ENCODE results near the gene WNT5B.

The WNT5B gene

GRCh38 chr12:1628666-1629337 lies at the start of gene WNT5B:
TSS of gene WNT5B (plus strand) at chr12:1629231. CDS start at chr12:1631355, 2,124 bp downstream.
- DNase-seq, result no peak

- no peak for DNase-seq
Observed at GRCh38 chr12:1579651-1580435, 49.2 kb upstream of the WNT5B start.

GRCh38 chr12:1580526-1580925 lies 48.5 kb upstream of the WNT5B start:
- no peak for DNase-seq

GRCh38 chr12:1581973-1582708 lies 46.9 kb upstream of the WNT5B start:
- DNase-seq, result no peak

- no peak for DNase-seq
Observed at GRCh38 chr12:1582709-1583050, 46.4 kb upstream of the WNT5B start.

- peak in 1 of 2 experiments; percentile 32 for DNase-seq
Observed at GRCh38 chr12:1583421-1584078, 45.5 kb upstream of the WNT5B start.

GRCh38 chr12:1584326-1584725 lies 44.7 kb upstream of the WNT5B start:
- no peak for DNase-seq

GRCh38 chr12:1587927-1588574 lies 41.0 kb upstream of the WNT5B start:
- no peak for DNase-seq

GRCh38 chr12:1588575-1588947 lies 40.5 kb upstream of the WNT5B start:
- DNase-seq, result no peak

- no peak for DNase-seq
Observed at GRCh38 chr12:1590221-1590979, 38.6 kb upstream of the WNT5B start.

GRCh38 chr12:1591034-1591433 lies 38.0 kb upstream of the WNT5B start:
- DNase-seq, result no peak

GRCh38 chr12:1591543-1591942 lies 37.5 kb upstream of the WNT5B start:
- no peak for DNase-seq

GRCh38 chr12:1592444-1593173 lies 36.4 kb upstream of the WNT5B start:
- DNase-seq, result no peak

GRCh38 chr12:1593174-1594005 lies 35.6 kb upstream of the WNT5B start:
- no peak for DNase-seq

- DNase-seq, result no peak
Observed at GRCh38 chr12:1594006-1594260, 35.1 kb upstream of the WNT5B start.

GRCh38 chr12:1594261-1595025 lies 34.6 kb upstream of the WNT5B start, which contains the start of gene FBXL14:
TSS of gene FBXL14 (minus strand) at chr12:1594581. CDS start at chr12:1594066, 515 bp downstream.
- DNase-seq, result peak; percentile 5 to 53

- peak in 1 of 2 experiments; percentile 24 for DNase-seq
Observed at GRCh38 chr12:1595026-1595561, 33.9 kb upstream of the WNT5B start.

- DNase-seq, result no peak
Observed at GRCh38 chr12:1595690-1596347, 33.2 kb upstream of the WNT5B start.

GRCh38 chr12:1598757-1599156 lies 30.3 kb upstream of the WNT5B start:
- no peak for DNase-seq
